ENCODE measurements around the gene VDAC2. TPM values are rescaled to one million over a fixed set of nuclear protein-coding genes. Genes with fewer than 3 reads are reported as not detected.
"Not testable (repeated sequence)": the region's sequence is repeated elsewhere in the genome, so short reads cannot be mapped to it uniquely, and the experiment has no call there.

Gene VDAC2
- total RNA-seq, 1 experiment from 2014 or later, result 224 TPM

- not testable (repeated sequence) for H3K27me3 ChIP-seq (replicated peaks); H3K27ac ChIP-seq; H3K9me3 ChIP-seq (replicated peaks); H3K36me3 ChIP-seq; DNase-seq (ENCODE audit: low read depth in 1 of 2, low spot score in 2 of 2); H3K4me3 ChIP-seq
- peaks cover 20% of the 10 kb centered on the region for H3K4me1 ChIP-seq (replicated peaks)
These were observed 22.1 kb upstream of the VDAC2 start for GRCh38 chr10:75188522-75188921.

- no peak for DNase-seq (ENCODE audit: low read depth in 1 of 2, low spot score in 2 of 2)
- Histone ChIP-seq H3K27ac (no peak overlapping the region), H3K36me3 (peaks cover 2% of the 10 kb centered on the region; the same call in 1 of the 2 replicates), H3K4me3 (no peak overlapping the region), H3K9me3 (replicated peaks) (0 out of 2 replicates have a peak, but pooled peaks cover 2% of the 10 kb centered on the region), H3K4me1 (replicated peaks) (peaks cover 20% of the 10 kb centered on the region), H3K27me3 (replicated peaks) (no peaks in the 10 kb centered on the region)
These were observed 21.1 kb upstream of the VDAC2 start for GRCh38 chr10:75189266-75190096.

GRCh38 chr10:75191821-75192568 lies 18.6 kb upstream of the VDAC2 start:
- peak; percentile 54 to 60 for DNase-seq (ENCODE audit: low read depth in 1 of 2, low spot score in 2 of 2)
- Histone ChIP-seq H3K4me3 (no peak overlapping the region), H3K36me3 (peaks cover 2% of the 10 kb centered on the region; the same call in 1 of the 2 replicates), H3K4me1 (replicated peaks) (peaks cover 25% of the 10 kb centered on the region), H3K9me3 (replicated peaks) (0 out of 2 replicates have a peak, but pooled peaks cover 2% of the 10 kb centered on the region), H3K27ac (no peak overlapping the region), H3K27me3 (replicated peaks) (no peaks in the 10 kb centered on the region)

- H3K4me1 ChIP-seq (replicated peaks), result peaks cover 21% of the 10 kb centered on the region
- not testable (repeated sequence) for H3K27ac ChIP-seq; H3K27me3 ChIP-seq (replicated peaks); H3K4me3 ChIP-seq; H3K9me3 ChIP-seq (replicated peaks); DNase-seq (ENCODE audit: low read depth in 1 of 2, low spot score in 2 of 2); H3K36me3 ChIP-seq
These were observed 16.0 kb upstream of the VDAC2 start for GRCh38 chr10:75194625-75195024.

- no peak overlapping the region for H3K4me3 ChIP-seq
- no peaks in the 10 kb centered on the region for H3K27me3 ChIP-seq (replicated peaks)
- H3K4me1 ChIP-seq (replicated peaks), result peaks cover 21% of the 10 kb centered on the region
- peak in 1 of 2 experiments; percentile 50 for DNase-seq (ENCODE audit: low read depth in 1 of 2, low spot score in 2 of 2)
- no peaks in the 10 kb centered on the region for H3K36me3 ChIP-seq
- no peaks in the 10 kb centered on the region for H3K9me3 ChIP-seq (replicated peaks)
- H3K27ac ChIP-seq, result peak overlapping the region; percentile 18; the same call in 1 of the 2 replicates
These were observed 15.4 kb upstream of the VDAC2 start for GRCh38 chr10:75195035-75195763.

- Histone ChIP-seq H3K36me3 (no peaks in the 10 kb centered on the region), H3K9me3 (replicated peaks) (no peaks in the 10 kb centered on the region), H3K27me3 (replicated peaks) (no peaks in the 10 kb centered on the region), H3K27ac (no peak overlapping the region), H3K4me3 (no peak overlapping the region), H3K4me1 (replicated peaks) (peaks cover 16% of the 10 kb centered on the region)
- DNase-seq (ENCODE audit: low read depth in 1 of 2, low spot score in 2 of 2), result no peak
These were observed 13.5 kb upstream of the VDAC2 start for GRCh38 chr10:75197066-75197465.

- no peak for DNase-seq (ENCODE audit: low read depth in 1 of 2, low spot score in 2 of 2)
- Histone ChIP-seq H3K4me3 (no peak overlapping the region), H3K27me3 (replicated peaks) (no peaks in the 10 kb centered on the region), H3K27ac (no peak overlapping the region), H3K36me3 (no peaks in the 10 kb centered on the region), H3K9me3 (replicated peaks) (no peaks in the 10 kb centered on the region), H3K4me1 (replicated peaks) (peaks cover 17% of the 10 kb centered on the region)
These were observed 12.7 kb upstream of the VDAC2 start for GRCh38 chr10:75197906-75198305.

- DNase-seq (ENCODE audit: low read depth in 1 of 2, low spot score in 2 of 2); H3K36me3 ChIP-seq; H3K4me3 ChIP-seq; H3K9me3 ChIP-seq (replicated peaks); H3K27me3 ChIP-seq (replicated peaks); H3K27ac ChIP-seq: not testable (repeated sequence)
- H3K4me1 ChIP-seq (replicated peaks), result peaks cover 15% of the 10 kb centered on the region
These were observed 10.6 kb upstream of the VDAC2 start for GRCh38 chr10:75199949-75200348.

- 0 out of 2 replicates have a peak, but pooled peaks cover 5% of the 10 kb centered on the region for H3K4me1 ChIP-seq (replicated peaks)
- H3K27me3 ChIP-seq (replicated peaks), result no peaks in the 10 kb centered on the region
- H3K4me3 ChIP-seq, result no peak overlapping the region
- no peaks in the 10 kb centered on the region for H3K9me3 ChIP-seq (replicated peaks)
- no peak overlapping the region for H3K27ac ChIP-seq
- DNase-seq (ENCODE audit: low read depth in 1 of 2, low spot score in 2 of 2), result no peak
- H3K36me3 ChIP-seq, result no peaks in the 10 kb centered on the region
These were observed 8.7 kb upstream of the VDAC2 start for GRCh38 chr10:75201793-75202307.

GRCh38 chr10:75202321-75203045 lies 8.1 kb upstream of the VDAC2 start:
- Histone ChIP-seq H3K4me3 (no peak overlapping the region), H3K27ac (no peak overlapping the region), H3K9me3 (replicated peaks) (no peaks in the 10 kb centered on the region), H3K36me3 (no peaks in the 10 kb centered on the region), H3K27me3 (replicated peaks) (no peaks in the 10 kb centered on the region), H3K4me1 (replicated peaks) (0 out of 2 replicates have a peak, but pooled peaks cover 5% of the 10 kb centered on the region)
- DNase-seq (ENCODE audit: low read depth in 1 of 2, low spot score in 2 of 2), result no peak

GRCh38 chr10:75203046-75203620 lies 7.5 kb upstream of the VDAC2 start:
- not testable (repeated sequence) for H3K27me3 ChIP-seq (replicated peaks); H3K4me3 ChIP-seq; H3K27ac ChIP-seq; DNase-seq (ENCODE audit: low read depth in 1 of 2, low spot score in 2 of 2); H3K9me3 ChIP-seq (replicated peaks); H3K4me1 ChIP-seq (replicated peaks); H3K36me3 ChIP-seq

- H3K4me1 ChIP-seq (replicated peaks), result 0 out of 2 replicates have a peak, but pooled peaks cover 5% of the 10 kb centered on the region
- H3K27ac ChIP-seq, result no peak overlapping the region
- DNase-seq (ENCODE audit: low read depth in 1 of 2, low spot score in 2 of 2), result no peak
- no peak overlapping the region for H3K4me3 ChIP-seq
- H3K36me3 ChIP-seq, result no peaks in the 10 kb centered on the region
- no peaks in the 10 kb centered on the region for H3K9me3 ChIP-seq (replicated peaks)
- no peaks in the 10 kb centered on the region for H3K27me3 ChIP-seq (replicated peaks)
These were observed 6.9 kb upstream of the VDAC2 start for GRCh38 chr10:75203724-75204123.

GRCh38 chr10:75205908-75206307 lies 4.7 kb upstream of the VDAC2 start:
- Histone ChIP-seq H3K27me3 (replicated peaks) (no peaks in the 10 kb centered on the region), H3K27ac (no peak overlapping the region), H3K9me3 (replicated peaks) (no peaks in the 10 kb centered on the region), H3K4me1 (replicated peaks) (peaks cover 12% of the 10 kb centered on the region; the same call in 1 of the 2 replicates), H3K4me3 (no peak overlapping the region), H3K36me3 (peaks cover 5% of the 10 kb centered on the region)
- DNase-seq (ENCODE audit: low read depth in 1 of 2, low spot score in 2 of 2), result no peak

Data from SJSA1 (cell line).